ENCODE data around the gene GIPC1. TPM values are rescaled to one million over a fixed set of nuclear protein-coding genes. Genes with fewer than 3 reads are reported as not detected.

GIPC1 gene
- total RNA-seq, 1 donor from 2014 or later = 97.7 TPM

DNA sequence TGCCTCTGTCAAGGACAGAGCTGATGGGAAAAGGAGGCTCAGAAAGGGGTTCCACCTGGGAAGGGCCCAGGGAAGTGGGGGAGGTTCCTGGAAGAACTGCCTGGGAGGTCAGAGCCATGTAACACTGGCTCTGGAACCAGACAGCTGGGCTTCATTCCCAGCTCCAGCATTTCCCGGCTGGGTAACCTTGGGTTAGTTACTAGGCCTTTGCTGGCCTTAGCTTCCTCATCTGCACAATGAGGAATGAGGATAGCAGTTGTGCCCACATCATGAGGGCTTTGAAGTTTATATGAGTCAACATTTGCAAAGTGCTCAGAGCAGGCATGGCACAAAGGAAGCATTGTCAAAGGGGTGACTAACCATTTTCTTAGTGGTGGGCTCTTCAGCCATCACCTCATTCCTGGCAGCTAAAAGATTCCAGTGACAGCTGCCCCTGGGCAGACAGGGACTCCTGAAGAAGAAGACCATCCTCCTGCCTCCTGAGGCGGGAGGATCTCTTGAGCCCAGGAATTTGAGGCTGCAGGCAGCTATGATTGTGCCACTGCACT is 24.0 kb upstream of the GIPC1 start:
- Histone ChIP-seq H3K27ac (peak overlapping the region; percentile 95), H3K9me3 (no peaks in the 10 kb centered on the region), H3K4me1 (peaks cover 28% of the 10 kb centered on the region), H3K27me3 (no peaks in the 10 kb centered on the region), H3K4me3 (no peak overlapping the region), H3K36me3 (peaks cover 16% of the 10 kb centered on the region)
- intact Hi-C loops (cut with DNase I) = no loop called here
- TF ChIP-seq, protein P1, sequence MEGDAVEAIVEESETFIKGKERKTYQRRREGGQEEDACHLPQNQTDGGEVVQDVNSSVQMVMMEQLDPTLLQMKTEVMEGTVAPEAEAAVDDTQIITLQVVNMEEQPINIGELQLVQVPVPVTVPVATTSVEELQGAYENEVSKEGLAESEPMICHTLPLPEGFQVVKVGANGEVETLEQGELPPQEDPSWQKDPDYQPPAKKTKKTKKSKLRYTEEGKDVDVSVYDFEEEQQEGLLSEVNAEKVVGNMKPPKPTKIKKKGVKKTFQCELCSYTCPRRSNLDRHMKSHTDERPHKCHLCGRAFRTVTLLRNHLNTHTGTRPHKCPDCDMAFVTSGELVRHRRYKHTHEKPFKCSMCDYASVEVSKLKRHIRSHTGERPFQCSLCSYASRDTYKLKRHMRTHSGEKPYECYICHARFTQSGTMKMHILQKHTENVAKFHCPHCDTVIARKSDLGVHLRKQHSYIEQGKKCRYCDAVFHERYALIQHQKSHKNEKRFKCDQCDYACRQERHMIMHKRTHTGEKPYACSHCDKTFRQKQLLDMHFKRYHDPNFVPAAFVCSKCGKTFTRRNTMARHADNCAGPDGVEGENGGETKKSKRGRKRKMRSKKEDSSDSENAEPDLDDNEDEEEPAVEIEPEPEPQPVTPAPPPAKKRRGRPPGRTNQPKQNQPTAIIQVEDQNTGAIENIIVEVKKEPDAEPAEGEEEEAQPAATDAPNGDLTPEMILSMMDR (IDR thresholded peaks at IDR 0.05) = no peak
- no peak for ATAC-seq
- no peak for DNase-seq

DNA sequence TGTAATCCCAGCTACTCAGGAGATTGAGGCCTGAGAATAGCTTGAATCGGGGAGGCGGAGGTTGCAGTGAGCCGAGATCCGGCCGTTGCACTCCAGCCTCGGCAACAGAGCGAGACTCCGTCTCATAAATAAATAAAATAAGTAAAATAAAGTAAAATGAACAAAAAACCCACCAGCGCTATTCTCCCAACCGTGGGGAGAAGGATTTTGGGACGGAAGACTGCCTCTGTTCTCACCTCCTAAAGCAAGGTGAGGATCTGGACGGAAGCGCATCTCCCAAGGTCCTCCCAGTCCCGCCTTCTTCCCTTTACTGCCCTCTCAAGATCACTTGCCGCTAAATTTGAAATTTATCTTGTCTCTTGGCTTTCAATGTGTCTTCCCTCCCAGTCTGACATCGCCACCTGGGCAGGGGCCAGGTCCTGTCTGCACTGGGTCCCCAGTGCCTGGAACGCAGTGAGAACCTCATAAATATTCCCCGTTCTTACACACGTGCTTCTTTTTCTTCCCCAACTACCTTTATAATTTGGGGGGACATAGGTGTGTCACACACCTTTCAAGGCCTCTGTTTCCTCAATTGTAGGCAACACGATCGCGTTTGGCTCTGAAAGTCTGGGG is 23.4 kb upstream of the GIPC1 start:
- Histone ChIP-seq H3K36me3 (peaks cover 22% of the 10 kb centered on the region), H3K9me3 (no peaks in the 10 kb centered on the region), H3K27me3 (no peaks in the 10 kb centered on the region), H3K4me3 (peak overlapping the region; percentile 52), H3K4me1 (peaks cover 32% of the 10 kb centered on the region), H3K27ac (peak overlapping the region; percentile 95)
- DNase-seq = no peak
- ATAC-seq = no peak
- TF ChIP-seq, protein P1 (IDR thresholded peaks at IDR 0.05) = no peak
- intact Hi-C loops (cut with DNase I) = no loop called here

DNA sequence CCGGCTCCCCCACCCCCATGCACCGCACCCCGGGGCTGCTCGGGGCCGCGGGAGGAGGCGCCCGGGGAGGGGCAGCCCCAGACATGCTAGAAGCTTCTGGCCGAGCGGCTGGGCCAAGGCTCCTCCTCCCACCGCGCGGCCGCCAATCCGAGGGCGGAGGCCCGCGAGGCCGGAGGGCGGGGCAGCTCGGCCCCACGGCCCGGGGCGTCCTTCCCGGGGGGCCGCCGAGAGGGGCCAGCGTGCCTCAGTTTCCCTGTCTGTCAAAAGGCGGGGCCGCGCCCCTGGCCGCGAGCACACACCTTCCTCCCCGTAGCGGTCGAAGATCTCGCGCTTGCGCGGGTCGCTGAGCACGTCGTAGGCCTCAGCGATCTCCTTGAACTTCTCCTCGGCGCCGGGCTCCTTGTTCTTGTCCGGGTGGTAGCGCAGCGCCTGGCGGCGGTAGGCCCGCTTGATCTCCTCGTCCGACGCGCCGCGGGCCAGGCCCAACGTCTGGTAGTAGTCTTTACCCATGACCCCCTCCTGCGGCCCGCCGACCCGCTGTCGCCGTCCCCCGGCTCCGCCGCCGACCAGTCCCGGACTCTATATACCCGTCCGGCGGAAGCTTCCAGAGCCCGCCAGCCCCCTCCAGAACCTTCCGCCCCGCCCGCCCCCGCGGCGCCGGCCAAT is 22.0 kb upstream of the GIPC1 start, which contains the start of gene DNAJB1:
Gene DNAJB1 (minus strand): TSS at position 558 of the 666 bp plus-strand sequence. CDS start 48 bp downstream, at position 510.
- Histone ChIP-seq H3K9me3 (no peaks in the 10 kb centered on the region), H3K27me3 (no peaks in the 10 kb centered on the region), H3K4me1 (peaks cover 35% of the 10 kb centered on the region), H3K27ac (peak within 1 kb of the TSS; percentile 99), H3K36me3 (peaks cover 29% of the 10 kb centered on the region), H3K4me3 (peak within 1 kb of the TSS; percentile 98)
- TF ChIP-seq, protein P1 (IDR thresholded peaks at IDR 0.05) = no peak
- ATAC-seq (peak; percentile 83), DNase-seq (peak; percentile 94)
- intact Hi-C loops (cut with DNase I) = no loop called here

DNA sequence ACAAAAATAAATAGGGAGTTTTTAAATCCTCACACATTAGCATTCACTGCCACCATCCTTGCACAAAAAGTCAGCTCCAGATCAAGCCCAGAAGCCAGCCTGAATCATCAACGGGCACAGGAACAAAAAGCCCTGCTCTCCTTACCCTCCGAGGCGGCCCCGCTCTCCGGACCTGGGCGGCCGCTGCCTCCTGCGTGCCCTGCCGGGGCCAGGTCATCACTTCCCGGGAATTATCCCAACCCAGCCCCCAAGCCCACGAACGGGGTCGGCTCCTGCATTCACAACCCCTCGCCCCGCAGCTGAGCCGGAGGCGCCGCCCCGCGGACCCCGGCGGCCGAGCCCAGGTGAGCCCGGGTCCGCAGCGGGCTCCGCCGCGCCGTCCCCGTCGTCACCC is 21.5 kb upstream of the GIPC1 start:
- peak overlapping the region; percentile 99 for H3K27ac ChIP-seq
- no peak for ATAC-seq
- TF ChIP-seq, protein P1 (IDR thresholded peaks at IDR 0.05) = no peak
- peaks cover 29% of the 10 kb centered on the region for H3K36me3 ChIP-seq
- H3K27me3 ChIP-seq = no peaks in the 10 kb centered on the region
- peak overlapping the region; percentile 98 for H3K4me3 ChIP-seq
- intact Hi-C loops (cut with DNase I) = no loop called here
- no peak for DNase-seq
- H3K9me3 ChIP-seq = no peaks in the 10 kb centered on the region
- H3K4me1 ChIP-seq = peaks cover 35% of the 10 kb centered on the region

DNA sequence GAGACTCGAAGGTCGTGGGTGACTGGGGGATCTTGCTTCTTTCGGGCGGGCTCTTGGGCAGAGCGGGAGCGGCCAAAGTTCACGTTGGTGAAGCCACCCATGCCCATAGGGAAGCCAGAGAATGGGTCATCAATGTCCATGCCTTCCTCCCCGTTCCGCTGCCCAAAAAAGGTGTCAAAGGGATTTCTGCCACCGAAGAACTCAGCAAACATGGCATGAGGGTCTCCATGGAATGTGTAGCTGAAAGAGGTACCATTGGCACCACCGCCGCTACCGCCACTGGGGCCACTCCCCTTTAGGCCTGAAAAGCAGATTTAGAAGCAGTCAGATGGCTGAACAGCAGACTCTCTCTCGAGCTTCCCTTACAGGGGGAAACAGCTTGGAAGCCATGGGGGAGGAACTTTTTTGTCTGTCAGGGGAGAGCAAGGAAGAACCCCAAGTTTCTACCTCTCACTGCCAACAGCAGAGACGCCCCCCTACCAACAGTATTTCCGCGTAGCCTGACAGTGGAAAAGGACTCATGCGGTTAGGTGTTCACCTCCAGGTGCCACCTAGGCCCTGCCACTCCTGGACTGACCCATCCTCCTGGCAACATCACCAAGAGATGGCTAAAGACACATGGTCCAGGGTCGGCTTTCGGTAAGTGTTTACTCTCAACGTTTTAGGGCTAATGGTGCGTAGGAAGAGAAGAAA is 21.0 kb upstream of the GIPC1 start:
- TF ChIP-seq, protein P1 (IDR thresholded peaks at IDR 0.05) = no peak
- peaks cover 35% of the 10 kb centered on the region for H3K4me1 ChIP-seq
- H3K27ac ChIP-seq = peak overlapping the region; percentile 99
- H3K36me3 ChIP-seq = peaks cover 29% of the 10 kb centered on the region
- intact Hi-C loops (cut with DNase I) = no loop called here
- H3K4me3 ChIP-seq = peak overlapping the region; percentile 98
- DNase-seq (no peak), ATAC-seq (no peak)
- H3K9me3 ChIP-seq = no peaks in the 10 kb centered on the region
- H3K27me3 ChIP-seq = no peaks in the 10 kb centered on the region

Data from upper lobe of right lung (tissue), 1 donor.